Adrenal gland (tissue), 12 donors: ENCODE results near the gene OSBPL10. TPM values are rescaled to one million over a fixed set of nuclear protein-coding genes. Genes with fewer than 3 reads are reported as not detected.
"Not testable (repeated sequence)": the region's sequence is repeated elsewhere in the genome, so short reads cannot be mapped to it uniquely, and the experiment has no call there.

Source experiments
- DNase-seq, 7 donors: peaks; one replicate each; pipeline ENCODE4 v3.0.0-alpha.2; 2019 to 2020
- H3K27ac ChIP-seq, 5 donors: fragments of 200-600 bp; sonication (generic) in 4 of 5; 1 replicate in 3 of 5; 2 replicates in 2 of 5; pipeline versions ENCODE4 v1.5.1 to v1.8.0; 2016 to 2020; ENCODE audit warnings: mild to moderate bottlenecking in 1 of 5
- H3K27me3 ChIP-seq: fragments of 200-600 bp; 2 replicates; pipeline ENCODE4 v1.8.0; 2021
- H3K36me3 ChIP-seq, 2 donors: fragments of 200-600 bp; replicated peaks in 1 of 2; 1 replicate in 1 of 2; 2 replicates in 1 of 2; pipeline versions ENCODE4 v1.5.1 to v1.8.0; 2018 to 2022
- H3K4me1 ChIP-seq, 2 donors: fragments of 200-600 bp; replicated peaks in 1 of 2; 1 replicate in 1 of 2; 2 replicates in 1 of 2; pipeline versions ENCODE4 v1.5.1 to v1.8.0; 2018 to 2021
- H3K4me3 ChIP-seq, 4 donors: fragments of 200-600 bp; sonication (generic) in 3 of 4; one replicate each; pipeline ENCODE4 v1.5.1; 2016 to 2018
- H3K9me3 ChIP-seq, 3 donors: fragments of 200-600 bp; sonication (generic) in 1 of 3; replicated peaks in 1 of 3; 1 replicate in 2 of 3; 2 replicates in 1 of 3; pipeline versions ENCODE4 v1.5.1 to v1.8.0; 2016 to 2021
- POLR2A ChIP-seq, 2 donors: fragments of 450-650 bp; IDR thresholded peaks; one replicate each; pipeline ENCODE4 v1.6.1; 2017; ENCODE audit warnings: antibody characterized with exemption in 2 of 2, mild to moderate bottlenecking in 2 of 2, moderate library complexity in 1 of 2
- WGBS, 4 donors: extraction: QIAGEN DNeasy Blood & Tissue Kit in 2 of 4; methylation state at CpG; one replicate each; pipeline versions ENCODE4 v1.1.5 to v1.1.7; 2013 to 2017; 5-methylcytosine and 5-hydroxymethylcytosine counted together
- intact Hi-C, 2 donors: fragments of 100-400 bp; cut with DNase I; formaldehyde crosslinking; loops; one replicate each; pipeline versions ENCODE4 v1.14.1 to v1.15.0; 2022 to 2023
- polyA plus RNA-seq, 3 donors: library from polyadenylated mRNA; stranded (reverse); fragments of 200-250 nt in 2 of 3; fragments of 350-450 nt in 1 of 3; fragmentation: Illumina TruSeq in 1 of 3; extraction: RNeasy Lipid Tissue Mini Kit (QIAGEN cat#74804) in 1 of 3; gene quantifications; one replicate each; pipeline ENCODE4 v1.2.3, GENCODE V29; 2013 to 2014
- total RNA-seq, 9 donors: library from RNA; depleted of rRNA in 4 of 9; stranded (reverse); fragments of >200 nt in 4 of 9; fragments of 120-200 nt in 1 of 9; fragmentation: NEBNext Ultra II Directional in 1 of 9; extraction: Animal tissue kit (Norgen Biotek cat#: 25700) in 1 of 9; gene quantifications; one replicate each; pipeline versions ENCODE4 v1.1.0 to v1.2.4, GENCODE V29; 2013 to 2023
- TF ChIP-seq, protein P1 (sequence below), 6 experiments: fragments of 450-650 bp in 4 of 6; fragments of 200-600 bp in 2 of 6; sonication (generic) in 1 of 6; IDR thresholded peaks; 1 replicate in 5 of 6; 2 replicates in 1 of 6; pipeline versions ENCODE4 v1.5.1 to v1.8.0; 2016 to 2021; ENCODE audit warnings: antibody characterized with exemption in 6 of 6, mild to moderate bottlenecking in 2 of 6, moderate library complexity in 1 of 6
- donor health status: healthy with polysubstance abuse.
- donor health status: Bipolar disorder and iron deficiency.
- donor health status: DM: yes; HTN: yes; CAD: no.
- donor health status: DM: no; HTN: no; CAD: no.
- donor health status: DM: no; HTN: no; CAD: no.
- donor health status: DM: yes; HTN: yes; CAD: no.

Gene OSBPL10
- total and polyA plus RNA-seq, 12 donors = 2.0 to 55.6 (median 9.4) TPM

- H3K4me3 ChIP-seq = no peak overlapping the region
- no peak overlapping the region for H3K27ac ChIP-seq
- DNase-seq = peak in 1 of 7 donors; percentile 12
- no peak for TF ChIP-seq POLR2A (IDR thresholded peaks at IDR 0.05)
- TF ChIP-seq, protein P1, sequence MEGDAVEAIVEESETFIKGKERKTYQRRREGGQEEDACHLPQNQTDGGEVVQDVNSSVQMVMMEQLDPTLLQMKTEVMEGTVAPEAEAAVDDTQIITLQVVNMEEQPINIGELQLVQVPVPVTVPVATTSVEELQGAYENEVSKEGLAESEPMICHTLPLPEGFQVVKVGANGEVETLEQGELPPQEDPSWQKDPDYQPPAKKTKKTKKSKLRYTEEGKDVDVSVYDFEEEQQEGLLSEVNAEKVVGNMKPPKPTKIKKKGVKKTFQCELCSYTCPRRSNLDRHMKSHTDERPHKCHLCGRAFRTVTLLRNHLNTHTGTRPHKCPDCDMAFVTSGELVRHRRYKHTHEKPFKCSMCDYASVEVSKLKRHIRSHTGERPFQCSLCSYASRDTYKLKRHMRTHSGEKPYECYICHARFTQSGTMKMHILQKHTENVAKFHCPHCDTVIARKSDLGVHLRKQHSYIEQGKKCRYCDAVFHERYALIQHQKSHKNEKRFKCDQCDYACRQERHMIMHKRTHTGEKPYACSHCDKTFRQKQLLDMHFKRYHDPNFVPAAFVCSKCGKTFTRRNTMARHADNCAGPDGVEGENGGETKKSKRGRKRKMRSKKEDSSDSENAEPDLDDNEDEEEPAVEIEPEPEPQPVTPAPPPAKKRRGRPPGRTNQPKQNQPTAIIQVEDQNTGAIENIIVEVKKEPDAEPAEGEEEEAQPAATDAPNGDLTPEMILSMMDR (IDR thresholded peaks at IDR 0.05) = peak in 1 of 6 experiments; percentile 17
- H3K36me3 ChIP-seq = no peaks in the 10 kb centered on the region
- no peaks in the 10 kb centered on the region for H3K9me3 ChIP-seq
- no peaks in the 10 kb centered on the region for H3K4me1 ChIP-seq
- no peaks in the 10 kb centered on the region for H3K27me3 ChIP-seq
- WGBS, 4 donors = 93 to 98% (median 96%) methylated on average over 2 of the region's 2 CpGs
- intact Hi-C loops = no loop called here
These were observed 285.6 kb downstream of the OSBPL10 start for GRCh38 chr3:31695280-31696008.

- intact Hi-C loops = no loop called here
- Histone ChIP-seq H3K36me3 (no peaks in the 10 kb centered on the region), H3K27ac (no peak overlapping the region), H3K9me3 (no peaks in the 10 kb centered on the region), H3K4me3 (no peak overlapping the region), H3K4me1 (no peaks in the 10 kb centered on the region), H3K27me3 (no peaks in the 10 kb centered on the region)
- 70 to 94% (median 93%) methylated on average over 5 of the region's 5 CpGs for WGBS, 4 donors
- TF ChIP-seq, protein P1 (IDR thresholded peaks at IDR 0.05) = no peak
- TF ChIP-seq POLR2A (IDR thresholded peaks at IDR 0.05) = no peak
- DNase-seq = no peak
These were observed 287.7 kb downstream of the OSBPL10 start for GRCh38 chr3:31693346-31693745.

DNA sequence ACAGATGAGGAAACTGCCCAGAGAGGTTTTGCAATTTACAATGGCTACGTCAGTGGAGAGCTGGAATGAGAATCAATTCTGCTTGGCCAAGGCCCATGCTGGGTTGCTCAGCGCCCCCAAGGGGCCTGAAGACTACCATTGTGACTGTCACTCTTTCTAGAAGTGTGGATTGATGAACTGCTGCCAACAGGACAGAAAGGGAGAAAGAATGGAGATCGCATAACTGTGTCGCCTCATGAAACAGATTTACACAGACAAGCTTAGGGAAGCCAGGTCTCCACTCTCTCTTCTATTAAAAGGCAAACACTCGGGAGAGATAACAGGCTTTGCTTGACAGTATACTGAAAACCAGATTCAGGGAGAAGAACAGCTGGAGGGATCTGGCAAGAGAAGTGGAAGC lies 288.3 kb downstream of the OSBPL10 start:
- 74 to 79% (median 76%) methylated on average over 5 of the region's 5 CpGs for WGBS, 4 donors
- Histone ChIP-seq H3K27ac (no peak overlapping the region), H3K4me1 (no peaks in the 10 kb centered on the region), H3K36me3 (no peaks in the 10 kb centered on the region), H3K27me3 (no peaks in the 10 kb centered on the region), H3K4me3 (no peak overlapping the region), H3K9me3 (no peaks in the 10 kb centered on the region)
- intact Hi-C loops = no loop called here
- no peak for DNase-seq
- no peak for TF ChIP-seq POLR2A (IDR thresholded peaks at IDR 0.05)
- TF ChIP-seq, protein P1 (IDR thresholded peaks at IDR 0.05) = no peak

DNA sequence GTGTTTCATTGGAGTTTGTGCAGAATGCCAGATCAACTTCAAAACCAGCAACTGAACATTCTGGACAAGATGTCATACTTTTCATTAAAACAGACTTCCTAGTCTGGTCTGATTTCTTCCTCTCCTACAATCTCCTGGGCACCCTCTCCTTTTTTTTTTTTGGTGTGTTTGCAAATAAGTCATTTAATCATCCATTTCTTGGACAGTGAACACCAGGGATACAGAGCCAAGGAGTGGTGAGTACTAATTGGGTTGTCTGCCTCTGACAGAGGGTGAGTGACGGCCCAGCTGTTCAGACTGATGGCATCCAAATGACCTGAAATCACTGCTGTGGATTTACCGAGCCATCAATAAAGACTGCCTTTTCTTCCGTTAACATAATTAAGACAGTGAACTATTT lies 290.3 kb downstream of the OSBPL10 start:
- H3K4me3 ChIP-seq = no peak overlapping the region
- H3K4me1 ChIP-seq = no peaks in the 10 kb centered on the region
- H3K27me3 ChIP-seq = no peaks in the 10 kb centered on the region
- 88 to 93% (median 91%) methylated on average over 3 of the region's 3 CpGs for WGBS, 4 donors
- TF ChIP-seq POLR2A (IDR thresholded peaks at IDR 0.05) = no peak
- TF ChIP-seq, protein P1 (IDR thresholded peaks at IDR 0.05) = no peak
- no peaks in the 10 kb centered on the region for H3K9me3 ChIP-seq
- H3K27ac ChIP-seq = no peak overlapping the region
- H3K36me3 ChIP-seq = no peaks in the 10 kb centered on the region
- intact Hi-C loops = no loop called here
- no peak for DNase-seq

DNA sequence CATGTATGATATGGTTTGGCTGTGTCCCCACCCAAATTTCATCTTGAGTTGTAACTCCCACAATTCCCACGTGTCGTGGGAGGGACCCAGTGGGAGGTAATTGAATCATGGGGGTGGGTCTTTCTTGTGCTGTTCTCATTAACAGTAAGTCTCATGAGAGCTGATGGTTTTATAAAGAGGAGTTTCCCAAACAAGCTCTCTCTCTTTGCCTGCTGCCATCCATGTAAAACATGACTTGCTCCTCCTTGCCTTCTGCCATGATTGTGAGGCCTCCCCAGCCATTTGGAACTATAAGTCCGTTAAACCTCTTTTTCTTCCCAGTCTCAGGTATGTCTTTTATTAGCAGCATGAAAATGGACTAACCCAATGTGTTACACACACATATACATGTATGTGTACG lies 291.5 kb downstream of the OSBPL10 start:
- H3K27ac ChIP-seq, intact Hi-C loops, H3K36me3 ChIP-seq, H3K27me3 ChIP-seq, H3K4me1 ChIP-seq, H3K9me3 ChIP-seq, H3K4me3 ChIP-seq, DNase-seq: not testable (repeated sequence)
- 89 to 96% (median 93%) methylated on average over 4 of the region's 4 CpGs for WGBS, 4 donors
